Activated CD8-positive, alpha-beta memory T cell treated with anti-CD3 and anti-CD28 coated beads for 36 hours (primary cell): Measurements from ENCODE around the gene ATL2. TPM values are rescaled to one million over a fixed set of nuclear protein-coding genes. Genes with fewer than 3 reads are reported as not detected.
"Not testable (repeated sequence)": the region's sequence is repeated elsewhere in the genome, so short reads cannot be mapped to it uniquely, and the experiment has no call there.

Source experiments
- CTCF ChIA-PET: fragments of 350-600 bp; sonication (Branson Sonifier 250); formaldehyde crosslinking; loops from one replicate; lab custom pipeline; 2021; ENCODE audit warnings: antibody characterized with exemption; lab: Charles Lee
- POLR2A ChIA-PET: fragments of 350-600 bp; sonication (Branson Sonifier 250); formaldehyde crosslinking; loops from one replicate; lab custom pipeline; 2021; ENCODE audit warnings: antibody characterized with exemption; lab: Charles Lee
- total RNA-seq, 2 experiments: library from RNA; stranded (reverse); gene quantifications; one replicate each; pipeline ENCODE4 v1.2.3, GENCODE V29; 2021

The ATL2 gene
- 10 to 100 TPM; 64.5 to 65.8 TPM for total RNA-seq

DNA sequence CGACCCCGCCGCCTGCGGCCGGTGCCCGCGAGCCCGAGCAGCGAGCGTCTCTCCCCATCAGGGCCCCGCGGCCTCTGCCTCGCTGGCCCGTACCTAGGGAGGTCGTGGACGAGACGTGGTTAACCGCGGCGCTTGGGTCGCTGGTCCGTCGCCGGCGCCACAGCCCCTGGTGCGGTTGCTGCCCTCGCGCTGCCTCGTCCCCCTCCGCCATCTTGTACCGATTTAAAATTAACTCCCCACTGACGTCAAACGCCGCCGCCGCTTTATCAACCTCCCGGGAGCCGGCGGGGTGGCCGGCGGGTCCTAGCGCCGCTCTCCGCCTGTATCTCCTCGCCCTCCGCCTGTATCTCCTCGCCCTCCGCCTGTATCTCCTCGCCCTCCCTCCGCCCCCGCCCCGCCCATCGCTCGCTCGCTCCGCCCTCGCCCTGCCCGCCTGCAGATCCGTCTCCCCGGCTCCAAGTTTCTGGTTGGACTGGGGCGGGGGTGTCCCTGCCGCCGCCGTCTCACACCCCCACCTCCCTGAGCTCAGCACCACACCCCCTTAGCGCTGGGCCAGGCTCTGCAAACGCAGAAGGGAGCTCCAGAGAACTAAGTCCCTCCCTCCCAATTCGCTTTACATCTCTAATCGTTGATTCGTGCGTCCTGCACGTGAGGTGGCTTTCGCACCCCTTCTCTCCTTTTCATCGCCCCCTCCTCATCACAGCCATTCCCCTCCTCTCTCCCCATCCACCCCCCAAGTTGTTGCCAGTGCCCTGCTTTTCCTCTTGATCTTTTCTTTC is at the start of gene ATL2:
Gene ATL2, minus strand, starts transcription at position 224 of the 779 bp plus-strand sequence. Its CDS starts 13 bp downstream, at position 211.
- ChIA-PET POLR2A (interaction anchor here (0.5 to 1.8 kb wide), 4 partner anchors 60 to 374 kb away, joined by 3 to 9 read pairs (median 3); partner anchors contain the start of gene SRSF7), CTCF (interaction anchor here (1.0 to 2.3 kb wide), 8 partner anchors 10 to 131 kb away, joined by 3 to 9 read pairs (median 6); no protein-coding TSS in a partner anchor)

DNA sequence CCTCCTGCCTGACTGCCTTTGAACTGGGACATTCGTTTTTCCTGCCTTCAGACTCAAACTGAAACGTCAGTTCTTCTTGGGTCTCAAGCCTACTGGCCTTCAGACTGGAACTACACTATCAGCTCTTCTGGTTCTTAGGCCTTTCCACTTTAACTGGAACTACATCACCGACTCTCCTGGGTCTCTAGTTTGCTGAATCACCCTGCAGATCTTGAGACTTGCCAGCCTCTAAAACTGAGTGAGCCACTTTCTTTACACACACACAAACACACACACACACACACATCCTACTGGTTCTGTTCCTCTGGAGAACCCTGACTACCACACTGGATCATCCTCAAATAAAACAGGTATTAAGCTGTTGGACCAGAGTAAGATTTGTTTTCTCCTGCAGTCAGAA is 46.7 kb upstream of the ATL2 start:
- POLR2A ChIA-PET = no interaction called here
- CTCF ChIA-PET = interaction anchor here (0.6 kb wide), 1 partner anchor 28 kb away, joined by 3 read pairs; no protein-coding TSS in a partner anchor

DNA sequence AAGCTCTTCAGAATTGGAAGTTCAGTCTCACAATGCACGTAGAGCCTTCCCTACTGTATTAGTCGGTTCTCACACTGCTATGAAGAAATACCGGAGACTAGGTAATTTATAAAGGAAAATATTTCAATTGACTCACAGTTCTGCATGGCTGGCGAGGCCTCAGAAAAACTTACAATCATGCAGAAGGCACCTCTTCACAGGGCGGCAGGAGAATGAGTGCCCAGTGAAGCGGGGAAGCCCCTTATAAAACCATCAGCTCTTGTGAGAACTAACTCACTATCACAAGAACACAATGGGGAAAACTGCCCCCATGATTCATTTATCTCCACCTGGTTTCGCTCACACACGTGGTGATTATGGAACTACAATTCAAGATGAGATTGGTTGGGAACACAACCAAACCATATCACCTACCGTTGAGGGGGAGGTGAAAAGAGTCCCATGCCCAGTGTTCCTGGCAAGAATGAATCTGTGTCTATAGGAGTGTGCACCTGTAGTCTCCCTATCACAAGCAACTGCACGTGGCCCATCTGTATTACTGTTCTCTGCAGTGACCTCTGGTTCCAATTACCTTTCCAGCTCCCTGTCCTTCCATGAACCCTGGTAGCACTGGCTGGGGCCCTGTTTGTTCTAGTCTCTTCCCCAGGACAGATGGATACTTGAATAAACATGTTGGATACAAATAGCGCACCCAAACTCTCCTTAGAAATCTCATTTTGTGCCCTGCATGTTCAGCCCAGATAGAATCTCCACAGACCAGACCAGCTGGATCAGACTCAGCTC is 44.4 kb upstream of the ATL2 start:
- POLR2A ChIA-PET = no interaction called here
- CTCF ChIA-PET = no interaction called here

GRCh38 chr2:38419499-38419898 is 42.4 kb upstream of the ATL2 start:
- CTCF ChIA-PET = interaction anchor here (0.6 kb wide), 1 partner anchor 108 kb away, joined by 3 read pairs; no protein-coding TSS in a partner anchor
- POLR2A ChIA-PET = no interaction called here

- CTCF ChIA-PET = no interaction called here
These were observed 41.7 kb upstream of the ATL2 start for GRCh38 chr2:38418735-38419134.

GRCh38 chr2:38417745-38418689 is 40.9 kb upstream of the ATL2 start:
- ChIA-PET POLR2A (no interaction called here), CTCF (no interaction called here)

More at GRCh38 chr2:38418735-38419134, 41.7 kb upstream of the ATL2 start:
- POLR2A ChIA-PET = no interaction called here

GRCh38 chr2:38416296-38417036 is 39.4 kb upstream of the ATL2 start:
- CTCF ChIA-PET = no interaction called here
- POLR2A ChIA-PET = no interaction called here

DNA sequence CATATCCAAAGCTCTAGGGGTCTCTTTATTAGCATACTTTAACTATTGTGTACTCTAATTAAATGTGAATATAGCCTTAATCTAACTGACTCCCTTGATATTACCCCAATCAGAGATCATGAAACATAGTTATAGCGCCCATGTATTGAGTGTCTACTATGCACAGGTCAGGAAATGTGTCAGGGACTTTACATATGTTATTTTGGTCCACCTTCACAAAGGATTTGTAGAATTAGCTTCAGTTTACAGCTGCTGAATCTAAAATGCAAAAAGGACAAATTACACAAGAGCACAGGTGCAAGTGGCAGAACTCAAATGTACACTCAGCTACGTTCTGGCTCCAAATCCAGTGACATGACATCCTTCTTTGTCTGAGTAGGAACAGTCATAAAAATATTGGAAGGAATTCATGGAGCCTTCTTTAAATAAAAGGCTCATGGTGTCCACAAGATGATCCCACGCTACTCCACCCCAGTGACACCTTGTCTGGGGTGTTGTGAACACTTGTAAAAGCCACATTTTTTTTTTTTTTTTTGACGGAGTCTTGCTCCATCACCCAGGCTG is 38.7 kb upstream of the ATL2 start:
- ChIA-PET CTCF (no interaction called here), POLR2A (no interaction called here)

DNA sequence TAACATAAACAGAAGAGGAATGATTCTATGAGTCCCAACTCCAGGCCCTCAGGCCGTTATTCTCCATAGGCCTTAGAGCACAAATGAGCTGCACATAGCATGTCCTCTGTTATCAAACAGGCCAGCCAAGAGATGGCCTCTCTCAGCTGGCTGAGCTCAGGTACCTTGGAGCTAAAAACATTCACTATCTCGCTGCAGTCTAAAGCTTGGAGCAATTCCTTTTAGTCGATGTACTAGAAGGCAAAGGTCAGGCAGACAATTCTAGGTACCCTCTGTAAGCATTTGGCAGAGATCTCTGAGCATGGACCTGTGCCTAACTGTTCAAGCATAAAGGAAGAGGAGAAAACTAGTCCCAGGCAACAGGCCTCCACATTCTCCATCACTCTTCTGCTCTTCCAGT is 38.0 kb upstream of the ATL2 start:
- ChIA-PET POLR2A (no interaction called here), CTCF (interaction anchor here (0.7 kb wide), 1 partner anchor 203 kb away, joined by 4 read pairs; no protein-coding TSS in a partner anchor)

- CTCF ChIA-PET, POLR2A ChIA-PET: not testable (repeated sequence)
These were observed 35.3 kb upstream of the ATL2 start for GRCh38 chr2:38412235-38412871.

DNA sequence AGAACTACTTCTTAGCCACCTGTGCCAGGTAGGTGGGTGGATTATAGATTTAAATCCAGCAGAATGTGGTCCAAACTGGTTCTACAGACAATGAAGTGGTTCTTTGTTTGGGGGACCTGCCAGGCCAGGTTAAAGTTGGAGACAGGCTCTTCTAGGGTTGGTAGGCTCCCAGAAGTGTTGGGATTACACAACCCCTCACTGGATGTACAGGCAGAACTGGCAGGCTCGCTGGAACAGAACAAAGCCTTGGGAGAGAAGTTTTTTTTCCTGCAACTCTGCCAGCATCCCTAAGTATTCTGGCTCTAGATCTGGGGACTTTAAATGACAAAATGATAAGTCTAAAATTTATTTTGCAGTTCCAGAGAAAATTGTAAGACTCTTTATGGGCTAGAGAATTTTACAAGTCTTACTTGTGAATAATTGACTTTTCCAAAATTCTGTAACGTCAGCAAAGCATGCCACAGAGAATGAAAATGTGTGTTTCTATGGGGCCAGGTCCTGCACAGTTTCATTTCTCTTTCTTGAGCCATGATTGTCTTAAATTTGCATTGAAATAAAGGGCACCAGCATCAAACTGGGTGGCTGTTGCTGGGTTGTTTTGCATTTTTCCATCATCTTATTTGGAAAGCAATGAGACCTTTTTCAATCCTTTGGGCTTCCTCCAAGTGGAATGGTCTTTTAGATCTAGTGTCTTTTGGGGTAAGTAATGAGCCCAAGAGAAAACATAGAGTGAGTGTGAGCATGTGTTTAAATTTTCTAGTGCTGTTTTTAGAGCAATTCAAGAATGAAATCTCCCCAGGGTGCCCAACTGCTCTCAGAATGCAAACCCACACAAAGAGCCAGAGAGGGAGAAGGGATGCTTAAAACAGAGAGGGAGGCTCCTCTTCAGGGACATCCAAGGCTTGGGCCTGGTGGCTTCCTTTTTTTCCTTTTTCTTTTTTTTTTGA is 32.4 kb upstream of the ATL2 start:
- ChIA-PET POLR2A (no interaction called here), CTCF (no interaction called here)

GRCh38 chr2:38407111-38407682 is 30.1 kb upstream of the ATL2 start:
- POLR2A ChIA-PET = no interaction called here
- CTCF ChIA-PET = interaction anchor here (0.7 kb wide), 1 partner anchor 622 kb away, joined by 4 read pairs; no protein-coding TSS in a partner anchor

DNA sequence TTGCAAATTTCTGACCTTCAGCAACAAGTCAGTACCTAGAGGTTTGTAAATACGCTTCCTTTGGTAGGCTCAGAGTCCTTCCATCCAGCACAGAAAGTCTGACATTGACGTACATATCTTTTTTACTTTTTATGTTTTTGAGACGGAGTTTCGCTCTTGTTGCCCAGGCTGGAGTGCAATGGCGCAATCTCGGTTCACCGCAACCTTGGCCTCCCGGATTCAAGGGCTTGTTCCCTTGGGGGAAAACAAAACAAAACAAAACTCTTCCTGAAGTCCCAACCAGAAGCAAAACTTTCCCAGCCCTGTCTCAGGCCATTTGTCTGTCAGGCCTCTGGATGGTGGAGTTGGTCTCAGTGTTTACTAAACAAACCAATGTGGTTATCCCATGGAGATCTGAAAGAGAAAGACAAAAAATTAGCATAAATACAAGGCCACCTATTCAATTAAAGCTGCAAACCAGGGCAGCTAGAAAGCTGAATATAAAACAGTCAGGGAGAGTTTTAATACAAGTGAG is 29.6 kb upstream of the ATL2 start:
- CTCF ChIA-PET = no interaction called here
- POLR2A ChIA-PET = no interaction called here

- POLR2A ChIA-PET = no interaction called here
- CTCF ChIA-PET = no interaction called here
These were observed 29.0 kb upstream of the ATL2 start for GRCh38 chr2:38405917-38406596.

- ChIA-PET POLR2A (no interaction called here), CTCF (no interaction called here)
These were observed 23.4 kb upstream of the ATL2 start for GRCh38 chr2:38400513-38400912.
